ENCODE measurements around the gene ZDHHC8. TPM values are rescaled to one million over a fixed set of nuclear protein-coding genes. Genes with fewer than 3 reads are reported as not detected.

ZDHHC8 gene
- total and polyA plus RNA-seq, 8 donors: 20.0 to 51.8 (median 27.8) TPM

DNA sequence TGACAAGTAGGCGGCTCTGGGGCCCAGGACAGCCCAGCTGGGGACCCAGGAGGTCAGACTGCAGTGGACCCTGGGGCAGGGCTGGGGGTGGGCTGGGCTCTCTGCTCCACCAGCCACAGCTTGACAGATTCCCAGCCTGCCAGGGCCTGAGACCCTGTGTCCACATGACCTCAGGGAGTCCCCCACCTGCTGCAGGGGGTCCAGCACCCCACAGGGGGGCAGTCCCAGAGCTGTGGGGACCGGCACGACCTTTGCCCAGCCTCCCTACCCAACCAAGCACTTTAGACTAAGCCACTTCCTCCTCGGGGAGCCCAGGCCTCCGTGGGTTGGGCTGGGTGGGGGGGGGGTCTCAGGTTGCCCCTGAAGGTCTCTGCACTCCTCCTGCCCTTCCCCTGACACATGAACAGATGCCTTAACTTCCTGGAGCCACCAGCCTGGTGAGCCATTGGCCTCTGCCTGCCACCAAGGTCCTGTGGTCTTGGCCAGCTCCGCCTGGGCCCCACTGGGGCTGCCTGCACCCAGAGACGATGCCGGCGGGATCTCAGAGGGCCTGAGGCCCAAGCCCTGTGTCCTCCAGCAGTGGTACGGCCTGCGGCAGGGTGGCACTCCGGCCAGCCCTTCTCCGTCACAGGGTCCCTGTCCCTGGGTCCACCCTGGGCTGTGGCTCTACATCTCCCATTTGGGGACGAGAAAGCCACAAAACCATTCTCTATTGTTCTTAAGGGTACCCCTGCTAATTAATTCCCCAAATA lies 15.8 kb downstream of the ZDHHC8 start:
- no peak for FAIRE-seq
- TF ChIP-seq, protein P1, sequence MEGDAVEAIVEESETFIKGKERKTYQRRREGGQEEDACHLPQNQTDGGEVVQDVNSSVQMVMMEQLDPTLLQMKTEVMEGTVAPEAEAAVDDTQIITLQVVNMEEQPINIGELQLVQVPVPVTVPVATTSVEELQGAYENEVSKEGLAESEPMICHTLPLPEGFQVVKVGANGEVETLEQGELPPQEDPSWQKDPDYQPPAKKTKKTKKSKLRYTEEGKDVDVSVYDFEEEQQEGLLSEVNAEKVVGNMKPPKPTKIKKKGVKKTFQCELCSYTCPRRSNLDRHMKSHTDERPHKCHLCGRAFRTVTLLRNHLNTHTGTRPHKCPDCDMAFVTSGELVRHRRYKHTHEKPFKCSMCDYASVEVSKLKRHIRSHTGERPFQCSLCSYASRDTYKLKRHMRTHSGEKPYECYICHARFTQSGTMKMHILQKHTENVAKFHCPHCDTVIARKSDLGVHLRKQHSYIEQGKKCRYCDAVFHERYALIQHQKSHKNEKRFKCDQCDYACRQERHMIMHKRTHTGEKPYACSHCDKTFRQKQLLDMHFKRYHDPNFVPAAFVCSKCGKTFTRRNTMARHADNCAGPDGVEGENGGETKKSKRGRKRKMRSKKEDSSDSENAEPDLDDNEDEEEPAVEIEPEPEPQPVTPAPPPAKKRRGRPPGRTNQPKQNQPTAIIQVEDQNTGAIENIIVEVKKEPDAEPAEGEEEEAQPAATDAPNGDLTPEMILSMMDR (IDR thresholded peaks at IDR 0.05): no peak
- Histone ChIP-seq H3K4me1 (no peaks in the 10 kb centered on the region), H3K4me3 (no peak overlapping the region), H3K27ac (no peak overlapping the region), H3K9me3 (no peaks in the 10 kb centered on the region), H3K27me3 (no peaks in the 10 kb centered on the region), H3K36me3 (no peaks in the 10 kb centered on the region)
- no peak for DNase-seq
- intact Hi-C loops (cut with DNase I): loop anchor here in 1 of 3 donors (10.0 kb wide), 1 partner anchor 107 kb away; no protein-coding TSS in a partner anchor
- ATAC-seq: no peak
- 76 to 79% methylated on average over 14 of the region's 14 CpGs for WGBS, 2 donors

- no peak overlapping the region for H3K27ac ChIP-seq
- no peaks in the 10 kb centered on the region for H3K9me3 ChIP-seq
- ATAC-seq (no peak), DNase-seq (no peak), FAIRE-seq (no peak)
- intact Hi-C loops (cut with DNase I): loop anchor here in 1 of 3 donors (10.0 kb wide), 1 partner anchor 106 kb away; no protein-coding TSS in a partner anchor
- WGBS, 2 donors: 80 to 86% methylated on average over 18 of the region's 18 CpGs
- TF ChIP-seq, protein P1 (IDR thresholded peaks at IDR 0.05): no peak
- H3K36me3 ChIP-seq: no peaks in the 10 kb centered on the region
- no peaks in the 10 kb centered on the region for H3K27me3 ChIP-seq
- H3K4me3 ChIP-seq: no peak overlapping the region
- H3K4me1 ChIP-seq: no peaks in the 10 kb centered on the region
Measured at GRCh38 chr22:20148414-20148813, 16.8 kb downstream of the ZDHHC8 start.

DNA sequence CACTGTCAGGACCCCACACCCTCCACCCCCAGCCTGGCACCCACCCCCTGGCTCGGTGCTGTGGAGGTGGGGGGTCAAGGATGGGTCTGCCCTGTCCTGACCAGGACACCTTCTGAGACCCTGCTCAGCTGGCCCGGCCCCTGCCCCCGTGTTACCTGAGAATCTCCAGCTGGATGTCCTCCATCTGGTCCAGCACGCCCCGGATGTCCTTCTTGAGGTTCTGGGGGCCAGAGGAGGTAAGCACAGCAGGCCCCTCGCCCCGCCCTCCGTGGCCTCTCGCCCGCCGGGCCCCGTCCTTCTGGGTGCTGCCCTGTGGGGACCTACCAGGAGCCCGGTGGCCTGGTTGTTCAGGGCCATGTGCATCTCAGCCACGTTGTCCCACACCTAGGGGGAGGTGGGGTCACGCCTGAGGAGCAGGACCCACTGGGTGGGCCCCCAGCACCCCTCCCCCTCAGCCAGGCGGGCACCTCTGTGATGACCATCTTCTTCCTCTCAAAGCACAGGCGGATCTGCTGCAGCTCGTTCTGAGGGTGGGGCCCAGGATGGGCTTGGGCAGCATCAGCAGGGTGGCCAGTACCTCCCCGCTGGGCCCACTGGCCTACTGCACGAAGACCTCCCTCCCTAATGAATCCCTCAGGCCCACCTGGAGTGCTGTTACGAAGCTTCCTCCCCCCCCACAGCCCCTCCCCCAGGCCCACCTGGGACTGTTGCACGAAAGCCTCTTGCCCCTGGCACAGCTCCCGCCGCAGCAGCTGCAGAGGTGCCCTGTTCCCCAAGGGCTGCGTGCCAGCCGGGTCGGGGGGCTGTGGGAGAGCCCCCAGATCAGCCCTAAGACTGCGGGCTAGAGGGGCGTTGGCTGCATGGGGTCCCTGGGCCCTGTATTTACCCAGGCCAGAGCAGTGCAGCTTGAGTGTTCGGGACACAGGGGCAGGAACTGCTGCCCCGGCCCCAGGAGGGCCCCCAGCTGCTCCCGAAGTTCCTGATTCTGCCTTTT lies 17.9 kb downstream of the ZDHHC8 start:
- no peaks in the 10 kb centered on the region for H3K36me3 ChIP-seq
- FAIRE-seq (no peak), DNase-seq (no peak), ATAC-seq (no peak)
- H3K4me3 ChIP-seq: no peak overlapping the region
- H3K4me1 ChIP-seq: no peaks in the 10 kb centered on the region
- H3K27ac ChIP-seq: no peak overlapping the region
- no peaks in the 10 kb centered on the region for H3K9me3 ChIP-seq
- WGBS, 2 donors: 64 to 76% methylated on average over 31 to 32 of the region's 32 CpGs
- TF ChIP-seq, protein P1 (IDR thresholded peaks at IDR 0.05): no peak
- intact Hi-C loops (cut with DNase I): loop anchor here in 2 of 3 donors (10.0 kb wide), 3 partner anchors 85 to 135 kb away; no protein-coding TSS in a partner anchor
- H3K27me3 ChIP-seq: no peaks in the 10 kb centered on the region

GRCh38 chr22:20150381-20151275 lies 19.0 kb downstream of the ZDHHC8 start, which contains the start of gene CCDC188:
Gene CCDC188 (minus strand): TSS chr22:20151055. CDS start chr22:20150986, 69 bp downstream.
- Histone ChIP-seq H3K27ac (no peak within 1 kb of the TSS), H3K4me1 (no peaks in the 10 kb centered on the region), H3K9me3 (no peaks in the 10 kb centered on the region), H3K27me3 (no peaks in the 10 kb centered on the region), H3K4me3 (no peak within 1 kb of the TSS), H3K36me3 (no peaks in the 10 kb centered on the region)
- ATAC-seq (no peak), FAIRE-seq (no peak), DNase-seq (no peak)
- intact Hi-C loops (cut with DNase I): loop anchor here in 1 of 3 donors (10.0 kb wide), 2 partner anchors 84 to 134 kb away; no protein-coding TSS in a partner anchor
- TF ChIP-seq, protein P1 (IDR thresholded peaks at IDR 0.05): no peak
- WGBS, 2 donors: 73 to 82% methylated on average over 12 to 14 of the region's 14 CpGs

Measured in pancreas (tissue), 10 donors.